Stimulated activated CD8-positive, alpha-beta memory T cell treated with anti-CD3 and anti-CD28 coated beads, Interleukin-4, amount 100 ng/mL, for 4 hours (primary cell): ENCODE results near the gene ZNF860.
"Not testable (repeated sequence)": the region's sequence is repeated elsewhere in the genome, so short reads cannot be mapped to it uniquely, and the experiment has no call there.

Experiments
- DNase-seq, 2 donors: peaks; one replicate each; pipeline ENCODE4 v3.0.0-alpha.2; 2020; ENCODE audit warnings: low read depth in 2 of 2, low spot score in 1 of 2

The ZNF860 gene

DNA sequence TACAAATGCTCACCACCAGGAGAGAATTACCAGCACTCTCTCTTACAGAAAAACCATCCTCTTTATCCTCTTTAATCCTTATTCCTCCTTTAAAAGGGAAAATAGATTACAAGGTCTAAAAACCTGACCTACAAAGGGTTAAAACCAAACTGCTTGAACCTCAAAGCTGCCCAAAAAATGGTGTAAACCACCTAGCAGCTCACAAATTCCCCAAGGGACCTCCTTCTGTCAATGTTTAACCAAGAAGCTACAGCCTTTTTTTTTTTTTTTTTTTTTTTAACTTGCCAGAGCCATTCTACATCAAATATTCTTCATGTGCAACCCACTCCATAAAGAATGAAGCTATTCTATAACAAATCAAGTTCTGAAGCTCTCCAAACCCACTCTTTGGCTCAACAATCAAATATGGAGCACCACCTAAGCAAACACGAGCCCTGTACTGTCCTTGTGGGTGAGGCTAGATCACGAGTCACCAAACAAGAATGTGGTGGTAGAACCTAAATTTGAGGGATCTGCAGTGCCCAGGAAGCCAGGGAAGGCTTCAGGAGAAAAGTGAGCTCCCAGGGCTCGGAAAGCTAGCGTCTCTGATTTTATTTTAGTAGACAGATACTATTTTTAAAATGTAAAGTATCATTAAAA, 20.6 kb upstream of the ZNF860 start:
- DNase-seq, result no peak

- no peak for DNase-seq
These were observed 18.7 kb upstream of the ZNF860 start for GRCh38 chr3:31962801-31963205.

DNA sequence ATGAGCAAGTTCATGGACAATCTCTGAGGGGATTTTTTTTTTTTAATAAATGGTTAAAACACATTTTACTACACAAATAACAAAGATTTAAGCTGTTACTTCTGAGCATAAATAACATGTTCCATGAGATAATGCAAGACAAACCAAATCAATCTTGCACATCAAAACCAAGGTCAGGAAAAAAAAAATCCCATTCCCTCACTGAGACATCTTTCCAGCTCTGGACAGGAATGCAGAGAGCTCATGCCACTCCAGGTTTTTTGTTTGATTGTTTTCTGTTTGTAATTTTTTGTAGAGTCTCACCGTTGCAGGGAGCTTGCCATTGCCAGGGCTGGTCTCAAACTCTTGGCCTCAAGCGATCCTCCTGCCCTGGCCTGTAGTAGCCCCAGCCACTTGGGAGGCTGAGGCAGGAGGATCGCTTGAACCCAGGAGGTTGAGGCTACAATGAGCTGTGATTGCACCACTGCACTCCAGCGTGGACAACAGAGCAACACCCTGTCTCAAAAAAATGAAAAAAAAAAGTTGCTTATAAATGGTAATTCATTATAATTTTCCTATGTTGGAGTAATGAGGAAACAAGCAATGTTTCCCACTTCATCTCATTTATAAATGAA, 14.5 kb upstream of the ZNF860 start:
- DNase-seq, result no peak

DNA sequence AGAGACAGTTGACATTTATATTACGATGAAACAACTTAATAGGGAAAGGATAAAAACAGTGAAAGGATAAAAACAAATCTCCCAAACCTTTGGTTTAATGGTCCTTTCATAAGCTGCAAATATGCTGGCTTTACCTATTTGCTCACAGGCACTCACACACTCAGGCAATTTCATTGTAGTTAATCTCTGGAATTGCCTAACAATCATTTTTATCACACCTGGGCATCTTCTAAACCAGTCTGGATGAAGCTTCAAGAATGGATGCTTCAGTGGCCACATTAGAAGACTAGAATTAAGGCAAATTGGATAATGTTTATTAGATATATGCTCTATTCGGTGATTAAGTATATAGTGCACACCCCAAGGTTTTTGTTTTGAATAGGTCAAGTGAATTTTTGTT, 14.0 kb upstream of the ZNF860 start:
- DNase-seq, result no peak

- no peak for DNase-seq
These were observed 13.1 kb upstream of the ZNF860 start for GRCh38 chr3:31968369-31968926.

GRCh38 chr3:31968927-31969418, 12.6 kb upstream of the ZNF860 start:
- DNase-seq, result no peak

DNA sequence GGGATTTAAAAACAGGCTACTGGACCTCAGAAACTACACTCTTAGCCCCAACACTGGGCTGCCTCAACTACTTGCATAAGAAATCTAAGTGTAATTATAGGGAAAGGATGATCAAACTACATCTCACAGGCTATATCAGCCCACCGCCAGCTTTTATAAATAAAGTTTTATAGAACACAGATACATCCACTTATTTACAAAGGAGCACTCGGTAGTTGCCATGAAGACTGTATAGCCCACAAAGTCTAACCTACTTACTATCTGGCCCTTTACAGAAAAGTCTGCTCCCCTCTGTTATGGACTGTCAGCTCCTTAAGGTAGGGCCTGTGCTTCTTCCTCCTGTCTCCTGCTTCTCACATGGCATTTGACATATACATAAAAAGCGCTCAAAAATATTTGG, 9.9 kb upstream of the ZNF860 start:
- no peak for DNase-seq

DNA sequence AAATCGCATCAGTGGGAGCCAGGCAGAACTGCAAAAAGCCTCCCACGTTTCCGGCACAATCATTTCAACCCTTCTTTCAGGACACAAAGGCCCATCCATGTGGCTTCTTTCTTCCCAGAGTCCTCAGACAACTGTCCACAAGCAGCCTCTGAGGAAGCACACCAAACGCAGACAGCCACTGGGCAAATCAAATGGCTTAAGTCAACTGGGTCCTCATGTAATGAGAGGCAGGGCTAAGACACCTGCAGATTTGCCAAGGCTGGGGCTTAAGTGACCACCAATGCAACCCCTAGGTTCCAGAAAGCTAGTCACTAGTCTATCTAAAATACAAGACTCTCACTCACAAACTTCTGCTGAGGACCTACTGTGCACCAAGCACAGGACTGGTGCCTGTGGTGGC, 8.5 kb upstream of the ZNF860 start:
- DNase-seq, result no peak

DNA sequence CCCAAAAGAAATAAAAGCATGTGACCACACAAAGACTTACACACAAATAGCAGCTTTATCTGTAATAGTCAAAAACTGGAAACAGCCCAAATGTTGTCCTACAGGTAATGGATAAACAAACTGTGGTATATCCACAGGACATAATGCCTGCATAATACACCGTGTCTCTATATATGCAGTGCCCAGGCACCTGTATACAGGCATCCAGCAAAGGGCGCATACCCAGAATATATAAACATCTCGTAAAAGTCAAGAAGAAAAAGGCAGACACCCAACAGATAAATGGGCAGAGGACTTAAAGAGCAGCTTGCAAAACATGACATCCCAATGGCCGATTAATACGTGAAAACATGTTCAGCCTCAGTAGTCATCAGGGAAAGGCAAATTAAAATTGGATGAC, 7.7 kb upstream of the ZNF860 start:
- DNase-seq, result no peak

DNA sequence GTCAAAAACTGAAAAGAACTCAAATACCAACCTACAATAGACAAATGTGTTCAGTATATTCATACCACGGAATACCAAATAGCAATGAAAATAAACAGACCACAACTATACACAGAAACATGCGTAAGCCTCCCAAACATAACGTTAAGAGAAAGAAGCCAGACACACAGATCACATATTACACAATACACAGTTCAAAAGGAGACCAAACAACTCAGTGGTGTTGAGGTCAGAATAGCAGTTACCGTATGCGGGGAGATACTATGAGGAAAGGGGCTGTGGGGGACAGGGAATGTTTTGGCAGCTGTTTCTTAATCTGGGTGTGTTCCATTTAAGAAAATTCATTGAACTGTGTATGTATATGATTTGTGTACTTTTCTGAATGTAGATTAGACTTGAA, 7.1 kb upstream of the ZNF860 start:
- no peak for DNase-seq

GRCh38 chr3:31974964-31975363, 6.6 kb upstream of the ZNF860 start:
- DNase-seq, result no peak

- DNase-seq, result no peak
These were observed 5.2 kb upstream of the ZNF860 start for GRCh38 chr3:31976302-31976701.

DNA sequence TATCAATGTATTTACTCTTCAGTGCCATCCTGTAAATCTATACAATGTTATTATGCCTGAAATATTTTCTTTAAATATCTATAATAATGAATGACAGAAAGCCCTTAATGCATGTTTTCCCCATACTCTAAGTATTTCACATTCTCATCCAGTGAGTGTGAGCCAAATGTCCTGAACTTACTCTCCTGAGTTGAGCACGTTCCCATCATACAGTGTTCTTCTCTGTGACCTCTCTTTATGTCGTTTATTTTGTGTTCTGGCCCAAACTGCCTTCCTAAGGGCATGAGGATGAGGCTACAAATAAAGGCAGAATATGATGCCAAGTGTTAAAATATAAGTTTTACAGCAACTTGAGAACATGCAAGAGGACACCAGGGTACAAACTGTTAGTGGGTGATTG, 3.8 kb upstream of the ZNF860 start:
- no peak for DNase-seq

GRCh38 chr3:31978553-31978952, 3.0 kb upstream of the ZNF860 start:
- no peak for DNase-seq

GRCh38 chr3:31979001-31979697, 2.4 kb upstream of the ZNF860 start:
- DNase-seq, result no peak

GRCh38 chr3:31980530-31981205, 882 bp upstream of the ZNF860 start:
- no peak for DNase-seq

DNA sequence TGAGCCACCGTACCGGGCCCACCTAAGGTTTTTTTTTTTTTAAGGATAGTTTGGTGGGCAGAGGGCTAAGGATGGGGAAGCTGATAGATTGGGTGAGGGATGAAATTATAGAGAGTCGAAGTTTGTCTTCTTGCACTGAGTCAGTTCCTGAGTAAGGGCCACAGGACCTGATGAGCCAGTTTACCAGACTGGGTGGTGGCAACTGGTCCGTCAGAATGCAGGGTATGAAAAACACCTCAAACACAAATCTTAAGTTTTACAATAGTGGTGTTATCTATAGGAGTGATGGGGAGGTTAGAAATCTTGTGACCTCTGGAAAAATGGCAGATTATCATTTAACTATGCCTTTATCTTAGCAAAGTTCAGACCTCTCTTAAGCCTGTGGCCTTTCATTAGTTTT, 2.8 kb downstream of the ZNF860 start:
- no peak for DNase-seq

DNA sequence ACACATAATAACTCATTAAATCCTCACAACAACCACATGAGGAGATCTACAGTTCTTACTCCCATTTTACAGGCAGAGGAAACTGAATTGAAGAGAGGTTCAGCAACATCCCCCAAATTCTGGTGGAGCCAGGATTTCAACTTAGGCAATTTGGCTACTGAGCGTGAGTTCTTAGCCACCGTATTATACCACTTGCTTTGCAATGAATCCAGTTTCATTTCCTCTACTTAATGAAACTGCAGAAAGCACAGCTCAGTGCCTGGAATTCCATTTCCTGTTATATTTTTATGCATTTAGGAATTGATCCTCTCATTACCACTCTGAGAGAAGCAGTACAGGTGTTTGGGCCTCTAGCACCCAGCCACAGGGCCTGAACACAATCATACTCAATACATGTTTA, 4.3 kb downstream of the ZNF860 start:
- no peak for DNase-seq

GRCh38 chr3:31988271-31988670, 6.7 kb downstream of the ZNF860 start:
- DNase-seq, result no peak

DNA sequence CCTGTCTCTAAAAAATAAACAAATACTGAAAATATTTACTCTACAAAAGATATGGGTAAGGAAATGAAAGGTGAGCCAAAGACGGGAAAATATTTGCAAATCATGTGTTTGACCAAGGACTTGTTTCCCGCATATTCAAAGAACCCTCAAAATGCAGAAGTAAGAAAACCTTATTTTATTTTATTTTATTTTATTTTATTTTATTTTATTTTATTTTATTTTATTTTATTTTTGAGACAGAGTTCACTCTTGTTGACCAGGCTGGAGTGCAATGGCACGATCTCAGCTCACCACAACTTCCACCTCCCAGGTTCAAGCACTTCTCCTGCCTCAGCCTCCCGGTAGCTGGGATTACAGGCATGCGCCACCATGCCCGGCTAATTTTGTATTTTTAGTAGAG, 11.4 kb downstream of the ZNF860 start:
- DNase-seq, result not testable (repeated sequence)

DNA sequence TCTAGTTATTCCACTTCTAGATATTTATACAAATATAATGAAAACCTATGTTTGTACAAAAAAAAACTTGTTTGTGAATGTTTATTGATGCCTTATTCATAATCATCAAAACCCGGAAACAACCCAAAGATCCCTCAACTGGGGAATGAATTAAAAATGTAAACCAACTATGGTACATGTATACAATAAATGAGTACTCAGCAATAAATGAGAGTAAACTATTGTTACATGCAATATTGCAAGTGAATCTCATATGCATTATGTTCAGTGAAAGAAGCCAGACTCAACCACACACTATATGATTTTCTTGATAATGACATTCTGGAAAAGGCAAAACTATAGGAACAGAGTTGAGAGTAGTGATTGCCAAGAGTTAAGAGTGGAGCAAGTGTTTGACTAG, 12.3 kb downstream of the ZNF860 start:
- DNase-seq, result no peak

GRCh38 chr3:31995026-31995425, 13.5 kb downstream of the ZNF860 start:
- DNase-seq, result not testable (repeated sequence)
